Stimulated activated CD8-positive, alpha-beta memory T cell treated with anti-CD3 and anti-CD28 coated beads, Interleukin-12 subunit alpha, Interleukin-12 subunit beta, amount 100 ng/mL, for 24 hours (primary cell): Measurements from ENCODE around the gene SH3RF3.

Experiments
- DNase-seq: peaks from one replicate; pipeline ENCODE4 v3.0.0-alpha.2; 2020; ENCODE audit errors: extremely low read depth

The SH3RF3 gene

DNA sequence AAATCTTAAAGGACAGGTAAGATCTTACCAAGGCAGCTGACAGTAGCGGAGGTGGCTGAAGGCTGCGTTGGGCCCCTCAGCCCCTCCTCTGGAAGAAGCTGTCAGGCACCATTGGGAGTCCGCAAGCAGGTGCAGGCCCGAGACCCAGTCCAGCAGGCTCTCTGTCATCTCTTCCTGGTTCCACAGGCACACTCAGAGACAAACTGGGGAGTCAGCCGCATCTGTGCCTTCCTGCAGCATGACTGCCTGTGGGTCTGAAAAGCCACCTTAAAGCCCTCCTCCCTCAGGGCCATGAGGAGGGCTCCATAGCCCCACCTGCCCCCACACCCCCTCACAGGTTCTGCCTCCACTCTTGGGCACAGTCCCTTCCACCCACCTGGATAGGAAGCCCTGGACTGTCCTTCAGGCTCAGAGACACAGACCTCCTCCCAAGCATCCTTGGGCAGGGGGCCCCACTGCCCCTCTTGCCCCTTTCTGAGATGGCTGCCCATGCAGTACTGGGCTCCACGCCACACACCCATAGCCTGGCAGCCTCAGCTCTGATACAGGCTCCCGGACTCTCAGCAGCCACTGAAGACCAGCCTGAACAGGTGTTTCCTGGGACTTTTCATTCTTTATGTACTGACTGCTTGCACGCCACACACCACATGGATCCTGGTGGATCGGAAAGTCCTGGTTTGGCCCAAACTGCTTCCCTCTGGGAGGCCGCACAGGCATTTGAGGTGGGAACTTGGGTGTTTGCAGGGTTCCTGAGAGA lies 245.0 kb downstream of the SH3RF3 start:
- no peak for DNase-seq

DNA sequence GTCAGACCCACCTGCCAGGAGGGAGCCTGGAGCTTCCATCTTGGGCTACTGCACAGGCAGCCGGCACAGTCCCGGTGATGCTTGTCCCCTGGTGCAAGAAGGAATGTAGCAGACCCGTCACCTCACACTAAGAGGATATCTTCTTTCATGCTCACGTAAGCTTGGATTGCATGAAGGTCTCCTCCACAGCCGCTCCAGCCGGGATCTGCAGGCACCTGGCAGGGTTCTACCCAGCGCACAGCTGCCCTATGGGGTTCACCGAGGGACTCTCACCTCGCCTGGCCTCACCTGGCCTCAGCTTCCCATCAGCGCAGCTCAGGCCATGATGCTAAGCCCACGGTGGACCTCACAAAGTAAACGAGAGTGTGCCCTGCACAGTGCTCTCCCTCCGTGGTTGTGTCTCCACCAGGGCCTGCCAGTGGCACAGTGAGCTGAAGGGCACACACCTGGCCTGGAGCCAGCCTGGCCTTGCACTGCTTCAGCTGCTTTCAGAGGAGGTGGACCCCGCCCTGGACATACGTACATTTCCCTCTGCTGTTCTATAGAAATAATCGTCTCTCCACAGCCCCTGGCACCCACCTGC lies 245.6 kb downstream of the SH3RF3 start:
- no peak for DNase-seq

DNA sequence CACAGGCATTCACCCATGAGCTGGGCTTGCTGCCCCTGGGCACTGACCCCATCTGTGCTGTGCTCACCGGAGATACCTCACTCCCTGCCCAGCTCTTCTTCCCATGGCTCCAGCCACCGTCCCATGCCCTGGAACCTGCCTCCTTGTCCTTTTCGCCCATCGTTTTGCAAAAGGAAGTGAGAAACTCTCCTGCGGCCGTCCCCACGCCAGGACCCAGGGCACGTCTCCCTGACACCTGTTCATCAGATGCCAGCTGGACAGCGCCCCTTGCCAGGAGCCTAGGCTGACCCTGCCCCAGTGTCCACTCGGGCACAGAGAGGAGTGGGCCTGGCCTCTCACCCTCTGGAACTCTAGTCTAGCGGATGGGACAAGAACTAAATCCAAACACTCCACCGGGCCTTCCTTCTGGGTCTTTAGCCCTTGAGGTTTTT lies 246.1 kb downstream of the SH3RF3 start:
- DNase-seq: no peak

DNA sequence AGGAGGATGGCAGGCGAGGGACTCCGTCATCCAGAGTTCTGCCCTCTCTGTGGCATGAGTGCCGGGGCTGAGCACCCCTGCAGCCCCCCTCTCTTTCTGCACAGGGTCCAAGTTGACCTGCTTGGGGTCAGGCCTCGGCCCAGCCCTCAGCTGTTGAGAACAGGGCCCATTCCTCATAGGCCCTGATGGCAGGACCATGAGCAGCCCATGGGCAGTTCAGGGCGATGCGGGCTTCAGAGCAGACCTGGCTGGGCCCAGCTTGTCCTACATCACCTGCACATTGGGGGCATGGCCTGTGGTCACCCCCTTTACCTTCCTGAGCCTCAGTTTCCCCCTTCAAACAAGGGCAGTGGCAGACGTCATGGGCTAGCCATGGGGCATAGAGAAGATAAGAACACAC lies 246.7 kb downstream of the SH3RF3 start:
- no peak for DNase-seq

DNA sequence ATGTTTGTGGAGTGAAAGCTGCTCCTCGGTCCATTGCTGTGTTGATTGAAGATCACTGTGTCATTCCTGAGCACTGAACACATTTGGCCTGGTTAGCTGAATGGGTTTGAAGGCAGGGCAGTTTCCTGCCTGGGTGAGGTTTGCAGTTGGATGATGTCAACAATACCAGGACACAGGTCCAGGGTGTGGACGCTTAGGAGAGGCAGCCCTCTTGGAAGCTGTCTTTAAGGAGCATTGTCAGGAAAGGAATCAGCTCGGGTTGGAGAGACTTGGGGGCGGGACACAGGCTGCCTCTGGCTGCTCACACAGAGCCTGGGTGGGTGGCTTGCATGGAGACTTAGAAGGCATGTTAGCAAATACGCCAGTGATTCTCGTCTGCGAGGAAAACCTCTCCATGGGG lies 247.1 kb downstream of the SH3RF3 start:
- no peak for DNase-seq

DNA sequence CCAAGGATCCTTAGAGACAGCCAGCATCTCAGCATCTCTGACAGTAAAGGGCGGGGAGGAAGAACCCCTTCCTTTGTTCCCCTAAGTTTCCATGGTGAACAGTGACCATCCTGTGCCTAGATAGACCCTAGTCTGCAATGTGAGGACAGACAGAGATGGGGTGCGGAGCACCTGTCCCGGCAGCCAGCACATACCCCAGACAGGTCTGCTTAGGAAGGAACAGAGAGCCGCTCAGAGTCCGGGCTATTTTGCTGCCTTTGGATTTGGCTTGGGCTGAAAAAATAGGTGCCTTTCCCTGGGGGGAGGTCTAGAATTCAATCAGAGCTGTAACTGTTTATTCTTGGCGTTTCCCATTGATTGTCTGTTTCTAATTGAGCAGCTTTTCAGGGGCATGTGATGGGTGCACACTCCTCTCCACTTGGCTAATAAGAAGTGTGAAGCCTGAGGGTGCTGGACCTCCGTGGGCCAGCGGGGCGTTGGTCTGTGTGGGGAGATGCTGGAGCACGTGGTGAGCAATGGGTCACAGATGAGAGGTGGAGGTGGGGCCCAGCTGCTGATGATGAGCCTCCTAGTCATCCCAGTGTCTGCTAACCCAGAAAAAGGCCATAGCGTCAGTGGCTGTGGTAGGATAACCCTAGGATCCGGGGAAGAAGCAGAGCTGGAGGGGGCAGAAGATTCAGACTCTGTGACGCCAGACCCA lies 247.9 kb downstream of the SH3RF3 start:
- no peak for DNase-seq

DNA sequence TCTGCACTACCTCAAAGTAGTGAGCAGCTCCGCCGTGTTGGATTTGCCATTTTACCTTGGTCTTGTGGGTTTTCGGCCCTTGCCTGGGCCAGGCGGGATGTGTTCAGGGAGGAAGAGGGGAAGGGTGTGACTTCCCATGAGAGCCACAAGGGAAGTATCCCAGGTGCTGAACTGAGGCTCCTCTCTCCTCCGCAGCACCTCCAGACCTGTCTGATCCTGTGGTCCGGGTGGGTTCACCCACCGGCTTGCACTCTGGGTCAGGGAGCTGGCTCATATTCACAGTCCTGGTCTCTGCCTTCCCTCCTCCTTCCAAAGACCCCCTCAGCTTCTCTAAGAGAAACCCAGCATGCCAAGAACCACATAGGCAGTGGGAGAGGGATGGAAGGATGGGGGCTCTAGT lies 249.0 kb downstream of the SH3RF3 start:
- DNase-seq: no peak

DNA sequence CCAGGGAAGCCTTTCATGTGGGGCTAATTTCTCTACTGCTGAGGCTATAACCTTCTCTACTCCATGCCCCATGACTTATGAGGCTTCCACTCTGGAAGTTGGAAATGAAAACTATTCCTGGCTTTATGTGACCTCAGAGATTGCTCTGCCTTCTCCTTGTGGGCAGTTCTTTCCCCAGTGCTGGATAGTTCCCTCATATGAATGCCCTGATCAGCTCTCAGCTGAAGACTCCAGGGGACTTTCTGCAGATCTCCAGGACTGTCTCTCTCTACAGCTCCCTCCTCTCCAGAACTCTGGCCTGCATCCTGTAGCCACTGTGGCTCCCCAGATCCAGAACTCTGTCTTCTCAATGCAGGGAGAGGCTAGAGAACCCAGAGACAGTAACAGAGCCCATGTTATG lies 249.7 kb downstream of the SH3RF3 start:
- DNase-seq: no peak

DNA sequence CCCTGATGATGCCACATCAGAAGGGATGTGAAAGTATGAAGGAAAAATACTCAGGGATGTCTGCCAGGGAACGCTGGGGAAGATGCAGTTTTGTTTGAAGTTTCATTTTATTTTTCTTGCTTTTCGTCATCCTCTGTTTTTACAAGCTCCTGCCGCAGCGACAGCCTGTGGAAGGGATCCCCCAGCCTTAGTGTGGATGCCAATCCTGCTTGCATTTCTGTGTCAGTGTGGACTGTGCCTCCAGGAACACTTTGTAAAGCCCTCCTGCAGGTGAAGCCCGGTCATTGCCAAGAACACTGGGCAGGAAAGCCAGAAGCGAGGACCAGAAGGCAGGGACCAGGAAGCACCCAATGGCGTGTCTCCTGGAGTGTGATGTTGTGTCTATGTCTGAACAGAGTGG lies 250.5 kb downstream of the SH3RF3 start:
- DNase-seq: no peak

DNA sequence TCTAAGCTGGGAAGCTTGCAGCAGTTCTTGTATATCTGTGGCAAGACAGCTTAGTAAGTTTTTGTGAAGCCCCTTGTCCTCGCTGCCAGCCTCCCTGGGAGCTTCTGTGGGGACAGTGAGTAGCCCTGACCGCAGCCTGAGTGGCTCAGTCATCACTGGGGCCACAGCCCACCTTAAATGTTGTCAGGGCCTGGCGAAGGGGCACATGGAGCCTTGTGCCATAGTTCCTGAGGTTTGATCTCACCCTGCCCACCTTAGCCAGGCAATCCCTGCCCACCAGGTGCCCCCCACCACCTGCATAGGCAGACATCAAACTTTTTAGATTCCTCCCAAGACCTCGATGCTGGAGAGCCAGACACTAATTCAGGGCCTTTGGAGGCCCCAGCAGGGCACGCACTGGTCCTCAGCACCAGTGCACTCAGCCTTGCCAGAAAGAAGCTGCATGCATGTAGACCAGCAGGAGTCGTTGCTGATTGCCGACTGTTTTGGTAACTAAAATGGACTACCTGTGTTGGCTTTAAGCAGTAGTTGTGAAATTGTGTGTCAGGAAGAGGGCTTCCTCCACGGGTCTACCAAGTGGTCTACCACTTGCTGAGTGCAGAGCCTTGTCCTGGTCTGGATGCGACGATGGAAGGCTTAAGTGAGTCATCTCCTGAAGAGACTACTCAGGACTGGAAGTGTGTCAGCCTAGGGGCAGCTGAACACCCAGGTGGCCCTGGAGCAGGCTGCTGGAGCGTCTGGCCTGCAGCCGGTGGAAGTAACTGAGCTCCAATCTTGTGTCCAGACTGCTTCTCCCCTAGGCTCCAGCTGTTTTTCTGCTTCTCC lies 251.7 kb downstream of the SH3RF3 start:
- no peak for DNase-seq

DNA sequence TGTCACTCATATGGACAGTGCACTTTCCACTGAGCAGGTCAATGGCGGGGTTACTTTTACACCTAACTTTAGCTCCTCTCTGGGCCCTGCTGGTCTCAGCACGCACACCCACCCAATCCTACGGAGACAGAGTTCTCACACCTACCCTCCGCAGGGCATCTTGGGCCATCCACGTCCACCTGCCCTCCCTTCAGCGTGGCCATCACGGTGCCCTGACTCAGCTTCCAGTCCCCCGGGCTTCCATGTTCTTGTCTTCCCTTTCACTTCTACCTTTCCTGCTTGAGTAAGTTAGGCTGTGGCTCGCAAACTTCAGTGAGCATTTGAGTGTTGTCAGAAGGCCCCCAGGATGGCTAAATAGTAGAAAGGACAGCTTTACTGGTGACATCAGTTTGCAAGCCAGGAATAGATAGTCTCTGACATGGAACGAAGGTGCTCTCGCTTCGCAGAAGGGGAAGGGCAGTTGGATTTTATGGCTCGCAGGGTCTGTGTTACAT lies 252.4 kb downstream of the SH3RF3 start:
- DNase-seq: no peak

DNA sequence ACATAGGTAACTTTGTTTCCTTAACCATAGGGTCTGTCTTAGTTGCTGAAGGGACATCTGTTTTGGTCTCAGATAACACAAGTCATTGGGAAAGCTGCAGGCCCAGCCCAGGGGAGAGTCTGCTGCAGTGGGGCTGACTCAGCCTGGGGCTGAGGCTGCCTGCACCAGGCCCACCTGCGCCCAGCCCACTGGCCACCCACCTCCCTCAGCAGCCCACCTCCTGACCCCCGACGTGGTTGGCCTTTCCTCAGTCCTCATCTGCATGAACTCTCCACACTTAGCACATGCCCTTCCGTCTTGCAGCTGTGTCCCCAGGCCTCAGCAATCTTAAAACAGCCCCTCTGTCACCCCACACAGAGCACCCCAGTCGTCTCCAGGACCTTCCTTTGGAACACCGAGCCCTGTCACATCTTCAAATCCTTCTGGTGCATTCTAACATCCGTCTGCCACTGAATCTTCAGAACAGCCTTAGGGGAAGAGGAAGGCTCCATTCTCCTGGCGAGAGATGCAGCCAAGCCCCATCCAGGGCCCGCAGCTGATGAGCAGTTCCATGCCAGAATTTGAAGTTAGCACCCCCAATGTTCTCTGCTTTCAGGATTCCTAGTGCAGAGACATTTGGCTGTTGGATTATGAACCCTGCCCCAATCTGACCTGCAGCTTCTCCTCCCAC lies 253.4 kb downstream of the SH3RF3 start:
- no peak for DNase-seq

DNA sequence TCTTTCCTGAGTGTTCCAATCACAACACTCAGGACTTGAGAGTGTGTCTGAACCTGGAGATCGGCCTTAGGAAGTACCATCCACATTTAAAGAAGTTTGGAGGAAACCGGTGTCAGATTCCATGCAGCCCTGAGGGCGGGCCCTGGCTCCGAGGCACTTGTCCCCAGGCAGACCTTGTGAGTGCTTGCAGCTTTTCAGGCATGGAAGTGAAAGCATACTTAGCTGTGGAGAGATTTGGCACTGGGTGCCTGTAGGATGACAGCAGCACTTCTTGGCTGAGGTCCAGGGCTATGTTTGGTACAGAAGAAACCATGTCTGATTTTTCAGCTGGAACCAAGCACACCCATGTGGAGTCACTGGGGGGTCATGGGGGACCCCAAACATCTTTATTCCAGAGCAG lies 253.9 kb downstream of the SH3RF3 start:
- DNase-seq: no peak

DNA sequence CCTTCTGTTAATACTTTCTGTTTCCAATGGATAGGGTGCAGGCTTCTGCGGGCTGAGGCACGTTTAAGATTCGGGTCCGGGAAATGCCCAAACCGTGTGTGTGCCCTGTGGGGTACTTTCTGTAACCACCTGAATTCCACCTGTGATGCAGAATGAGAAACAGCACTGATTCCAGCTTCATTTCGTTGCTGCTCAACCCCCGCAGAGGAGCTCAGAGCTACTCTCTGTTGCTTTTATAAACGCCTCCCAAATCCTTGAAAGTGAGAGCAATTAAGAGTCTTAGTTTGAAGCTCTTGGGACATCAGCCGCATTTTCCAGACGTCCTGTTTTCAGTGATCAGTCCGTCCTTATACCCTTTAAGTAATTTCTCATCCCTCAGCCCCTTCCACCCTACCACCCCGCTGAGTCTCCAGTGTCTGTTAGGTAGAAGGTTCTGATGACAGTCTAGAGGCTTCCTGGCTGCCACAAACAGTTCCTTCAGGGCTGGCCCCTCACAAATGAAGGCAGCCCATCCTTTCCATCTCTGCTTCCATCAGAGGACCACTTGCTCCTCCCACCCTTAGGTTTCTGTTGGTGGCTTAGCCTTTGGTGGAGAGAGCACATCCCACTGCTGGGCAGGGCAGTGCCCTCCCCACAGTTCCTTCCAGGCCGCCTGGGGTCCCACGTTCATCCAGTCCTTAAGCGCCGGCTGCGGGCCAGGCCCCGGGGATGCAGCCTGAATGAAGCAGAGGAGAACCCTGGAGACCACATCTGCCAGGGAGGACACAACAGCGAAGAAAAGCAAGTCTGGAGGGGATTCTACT lies 254.7 kb downstream of the SH3RF3 start:
- no peak for DNase-seq

DNA sequence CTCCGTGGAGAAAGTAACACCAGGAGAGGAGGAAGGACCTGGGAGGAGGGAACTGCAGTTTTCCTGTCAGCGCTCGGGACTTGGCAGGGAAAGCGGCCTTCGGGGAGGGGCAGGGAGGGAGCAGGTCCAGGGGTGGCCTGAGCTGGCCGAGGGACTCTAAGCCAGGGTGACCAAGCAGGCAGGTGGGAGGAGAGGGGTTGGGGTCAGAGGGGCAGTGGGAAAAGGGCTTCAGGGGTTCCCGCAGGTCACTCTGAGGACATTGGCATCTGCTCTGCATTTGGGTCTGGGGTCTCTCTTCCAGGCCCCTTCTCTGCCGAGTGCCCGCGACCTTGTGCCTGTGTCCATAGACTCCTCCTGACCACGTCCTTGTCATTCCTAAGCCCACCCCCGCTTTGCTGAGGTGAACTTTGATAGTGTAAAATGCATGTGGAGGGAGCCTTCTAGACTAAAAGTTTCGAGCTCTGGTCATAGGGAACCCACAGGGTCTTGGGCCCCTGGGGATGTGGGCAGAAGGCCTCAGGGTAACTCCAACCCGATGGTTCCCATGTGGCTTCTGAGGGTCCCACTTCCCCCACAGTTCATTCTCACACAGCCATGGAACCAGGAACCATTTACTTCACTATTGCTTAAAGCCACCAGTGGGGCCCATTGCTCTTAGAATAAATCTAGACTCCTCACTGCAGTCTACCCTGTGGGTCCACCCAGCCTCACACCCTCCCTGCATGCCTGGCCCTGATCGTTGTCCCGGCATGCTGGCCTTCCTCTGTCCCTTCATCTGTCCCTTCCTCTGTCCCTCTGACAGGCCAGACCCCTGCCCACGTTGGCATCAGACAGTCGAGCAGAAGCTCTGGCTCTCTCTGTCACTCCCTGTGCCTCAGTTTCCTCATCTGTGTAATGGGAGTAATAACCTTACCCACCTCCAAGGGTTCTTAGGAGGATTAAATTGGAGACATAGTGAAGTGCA lies 255.6 kb downstream of the SH3RF3 start:
- no peak for DNase-seq

DNA sequence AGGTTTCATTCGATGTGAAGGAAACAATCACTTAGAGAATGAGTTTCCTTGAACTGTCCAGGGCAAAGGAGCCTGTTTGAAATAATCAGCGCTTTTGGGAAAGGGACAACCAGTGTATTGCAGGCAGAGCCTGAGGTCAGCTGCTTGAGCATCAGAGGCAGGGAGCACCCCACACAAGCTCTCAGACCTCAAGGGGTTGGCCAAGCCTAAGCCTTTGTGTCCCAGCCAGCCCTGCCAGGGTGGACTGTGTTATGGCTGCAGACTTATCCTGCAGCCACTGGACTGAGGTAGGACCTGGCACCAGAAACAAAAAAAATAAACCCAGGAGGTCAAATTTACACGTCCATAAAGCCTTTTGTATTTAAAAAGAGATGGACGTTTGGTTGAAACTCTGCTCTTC lies 256.5 kb downstream of the SH3RF3 start:
- DNase-seq: no peak

DNA sequence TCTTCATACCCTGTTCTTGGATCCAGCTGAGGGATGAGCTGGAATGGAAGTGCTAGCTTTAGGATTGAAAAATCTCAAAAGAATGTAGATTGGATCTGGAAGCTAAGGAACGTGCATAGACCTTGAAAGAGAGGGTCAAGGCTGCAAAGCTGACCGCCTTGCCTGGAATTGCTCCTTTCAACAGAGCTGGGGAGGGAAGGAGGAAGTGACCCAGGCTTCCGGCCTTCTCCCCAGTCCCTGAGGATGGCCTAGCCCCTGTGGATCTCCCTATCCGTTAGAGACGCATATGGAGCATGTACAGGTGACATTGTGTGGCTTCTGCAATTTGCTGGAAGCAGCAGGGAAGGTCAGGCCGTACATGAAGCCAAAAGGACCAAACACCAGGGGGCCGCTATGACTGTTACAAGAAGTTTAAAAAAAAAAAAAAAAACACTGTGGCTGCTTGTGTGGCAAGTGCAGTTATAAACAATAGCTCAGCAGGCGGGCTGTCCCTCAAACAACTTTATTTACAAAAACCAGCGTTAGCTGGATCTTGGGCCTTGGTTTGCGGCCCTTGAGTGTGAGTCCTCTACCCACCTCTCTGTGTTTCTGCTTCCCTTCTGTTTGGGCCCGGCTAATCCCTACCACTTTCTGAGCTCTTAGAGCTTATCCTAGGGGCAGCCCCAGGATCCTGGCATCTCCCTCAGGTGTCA lies 257.1 kb downstream of the SH3RF3 start:
- DNase-seq: no peak

DNA sequence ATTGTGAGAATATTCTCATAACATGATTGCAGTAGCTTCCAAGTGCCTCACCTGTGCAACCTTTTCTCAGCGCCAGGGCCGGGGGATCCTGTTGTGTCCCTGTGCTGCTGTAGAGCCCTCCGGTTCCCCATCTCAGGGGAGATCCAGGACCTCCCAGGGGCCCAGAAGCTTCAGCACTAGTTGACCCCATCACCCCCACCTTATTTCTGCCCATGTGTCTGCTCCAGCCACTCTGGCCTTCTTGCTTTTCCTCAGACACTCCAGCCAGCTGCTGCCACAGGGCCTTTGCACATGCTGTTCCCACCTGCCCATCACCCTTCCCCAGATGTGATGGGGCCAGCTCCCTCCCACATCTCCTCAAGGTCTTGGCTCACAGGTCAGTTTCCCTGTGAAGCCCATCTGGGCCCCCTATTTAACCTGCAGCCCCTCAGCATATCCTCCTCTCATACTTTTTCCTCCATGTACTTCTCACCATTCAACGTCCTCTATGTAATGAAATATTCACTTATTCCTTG lies 258.3 kb downstream of the SH3RF3 start:
- no peak for DNase-seq
